ENCODE data around the gene BRIP1. TPM values are rescaled to one million over a fixed set of nuclear protein-coding genes. Genes with fewer than 3 reads are reported as not detected.
A peak's percentile ranks its signal among the peaks of the same experiment; 100 is the strongest.

Gene BRIP1
- total and polyA plus RNA-seq, 10 of the 15 experiments (the other 5 are each of a cell fraction or from before 2014, with no cell fraction given), result 4.0 to 24.2 (median 12.8) TPM

DNA sequence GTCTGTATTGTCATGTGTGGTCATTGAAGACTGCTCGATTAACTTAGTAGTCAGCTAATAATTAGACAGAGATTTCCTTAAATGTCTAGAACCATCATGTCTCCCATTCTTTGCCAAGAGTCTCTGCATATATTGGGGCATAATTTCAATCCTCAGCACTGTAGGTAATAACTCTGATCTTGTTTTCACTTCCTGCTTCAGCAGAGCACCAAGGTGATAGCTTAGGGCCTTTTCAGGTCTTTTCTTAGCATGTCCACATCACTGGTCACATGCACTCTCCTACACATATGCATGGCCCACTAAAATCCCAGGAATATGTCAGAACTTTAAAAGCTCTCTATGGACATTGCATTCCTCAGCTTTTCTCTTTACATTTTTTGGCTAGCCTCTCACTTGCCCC, 162.0 kb downstream of the BRIP1 start:
- RAD21 ChIA-PET (ENCODE audit: unreplicated experiment), result no interaction called here
- no peaks in the 10 kb centered on the region for H3K36me3 ChIP-seq (ENCODE audit: control insufficient read depth in 2 of 2, insufficient read depth in 2 of 2, low read length in 1 of 2)
- POLR2A ChIA-PET, result no interaction called here
- H3K9me3 ChIP-seq (replicated peaks; ENCODE audit: control insufficient read depth, insufficient read depth, low read length), result peaks cover 5% of the 10 kb centered on the region; the same call in 2 of the 3 replicates
- no peaks in the 10 kb centered on the region for H3K27me3 ChIP-seq (replicated peaks in 1 of 2; ENCODE audit: control insufficient read depth in 2 of 2, insufficient read depth in 2 of 2, low read length in 1 of 2)
- H4K20me1 ChIP-seq (ENCODE audit: control insufficient read depth, insufficient read depth), result no peaks in the 10 kb centered on the region
- no peak overlapping the region for H3K4me2 ChIP-seq (ENCODE audit: control insufficient read depth, insufficient read depth)
- in situ Hi-C loops (cut with MboI) (no loop called here), intact Hi-C loops (cut with micrococcal nuclease; ENCODE audit: unreplicated experiment) (no loop called here)
- FAIRE-seq, result no peak
- no peak for TF ChIP-seq ESRRA (IDR thresholded peaks at IDR 0.05; ENCODE audit: low read length)
- peak; percentile 68; the same call in 1 of the 2 replicates for TF ChIP-seq NFXL1 (IDR thresholded peaks at IDR 0.05; ENCODE audit: borderline replicate concordance)
- no peak overlapping the region for H3K9ac ChIP-seq (ENCODE audit: control insufficient read depth, insufficient read depth, low read length)
- WGBS (ENCODE audit: insufficient coverage, insufficient replicate concordance, low lambda C conversion rate, missing lambda C conversion rate), result 95% methylated on average over 1 of the region's 1 CpG
- CTCF ChIA-PET, result interaction anchor here (0.6 to 1.3 kb wide), 4 partner anchors 10 to 1170 kb away, joined by 3 to 6 read pairs (median 4); no protein-coding TSS in a partner anchor
- SMC1A ChIA-PET (ENCODE audit: uncharacterized antibody, unreplicated experiment), result interaction anchor here (0.7 kb wide), 1 partner anchor 10 kb away, joined by 3 read pairs; no protein-coding TSS in a partner anchor
- H3K27ac ChIP-seq (ENCODE audit: control insufficient read depth, insufficient read depth), result no peak overlapping the region
- no peak overlapping the region for H2AFZ ChIP-seq (ENCODE audit: control insufficient read depth, low read depth, low read length)
- ATAC-seq, result no peak
- no peaks in the 10 kb centered on the region for H3K4me1 ChIP-seq (ENCODE audit: control insufficient read depth, insufficient read depth, low read length)
- no peaks in the 10 kb centered on the region for H3K79me2 ChIP-seq (ENCODE audit: control insufficient read depth, insufficient read depth, low read length)
- no peak overlapping the region for H3K4me3 ChIP-seq
- BruUV-seq (replicated peaks), result no TSS peak
- DNase-seq (ENCODE audit: low read depth, low spot score), result no peak

DNA sequence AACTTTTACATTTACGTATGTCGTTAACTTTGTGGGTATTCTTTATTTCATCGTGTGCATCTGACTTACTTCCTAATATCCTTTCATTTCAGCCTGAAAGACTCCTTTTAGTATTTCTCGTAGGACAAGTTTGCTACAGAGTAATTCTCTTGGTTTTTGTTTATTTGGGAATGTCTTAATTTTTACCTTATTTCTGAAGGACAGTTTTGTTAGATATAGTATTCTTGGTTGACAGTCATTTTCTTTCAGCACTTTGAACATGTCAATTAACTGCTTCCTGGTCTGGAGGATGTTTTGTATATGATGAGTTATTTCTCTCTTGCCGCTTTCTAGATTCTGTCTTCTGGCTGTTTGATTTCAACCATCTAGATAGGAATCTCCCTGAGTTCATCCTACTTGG, 163.1 kb downstream of the BRIP1 start:
- RAD21 ChIA-PET (ENCODE audit: unreplicated experiment), result no interaction called here
- Histone ChIP-seq H3K9me3 (replicated peaks; ENCODE audit: control insufficient read depth, insufficient read depth, low read length) (peaks cover 5% of the 10 kb centered on the region; the same call in 2 of the 3 replicates), H3K79me2 (ENCODE audit: control insufficient read depth, insufficient read depth, low read length) (no peaks in the 10 kb centered on the region), H3K27ac (ENCODE audit: control insufficient read depth, insufficient read depth) (no peak overlapping the region), H3K4me2 (ENCODE audit: control insufficient read depth, insufficient read depth) (no peak overlapping the region), H3K4me3 (no peak overlapping the region), H3K4me1 (ENCODE audit: control insufficient read depth, insufficient read depth, low read length) (no peaks in the 10 kb centered on the region), H4K20me1 (ENCODE audit: control insufficient read depth, insufficient read depth) (no peaks in the 10 kb centered on the region), H3K27me3 (replicated peaks in 1 of 2; ENCODE audit: control insufficient read depth in 2 of 2, insufficient read depth in 2 of 2, low read length in 1 of 2) (no peaks in the 10 kb centered on the region), H3K9ac (ENCODE audit: control insufficient read depth, insufficient read depth, low read length) (no peak overlapping the region), H3K36me3 (ENCODE audit: control insufficient read depth in 2 of 2, insufficient read depth in 2 of 2, low read length in 1 of 2) (no peaks in the 10 kb centered on the region), H2AFZ (ENCODE audit: control insufficient read depth, low read depth, low read length) (no peak overlapping the region)
- CTCF ChIA-PET, result interaction anchor here (1.3 kb wide), 1 partner anchor 14 kb away, joined by 4 read pairs; no protein-coding TSS in a partner anchor
- POLR2A ChIA-PET, result no interaction called here
- SMC1A ChIA-PET (ENCODE audit: uncharacterized antibody, unreplicated experiment), result no interaction called here
- in situ Hi-C loops (cut with MboI), result no loop called here
- FAIRE-seq, result no peak
- no TSS peak for BruUV-seq (replicated peaks)
- ATAC-seq, result no peak
- no peak for DNase-seq (ENCODE audit: low read depth, low spot score)
- intact Hi-C loops (cut with micrococcal nuclease; ENCODE audit: unreplicated experiment), result no loop called here
- WGBS (ENCODE audit: insufficient coverage, insufficient replicate concordance, low lambda C conversion rate, missing lambda C conversion rate), result 100% methylated on average over 5 of the region's 5 CpGs
- TF ChIP-seq ETV6 (conservative IDR thresholded peaks at IDR 0.05 in 1 of 2, IDR thresholded peaks at IDR 0.05 in 1 of 2; ENCODE audit: borderline replicate concordance in 1 of 2, low read depth in 1 of 2) (peak in 1 of 2 experiments; percentile 70; a peak in 1 of 4 replicates), KLF5 (IDR thresholded peaks at IDR 0.05; ENCODE audit: partially characterized antibody) (no peak), NFXL1 (IDR thresholded peaks at IDR 0.05; ENCODE audit: borderline replicate concordance) (peak; percentile 85; the same call in 1 of the 2 replicates), ESRRA (IDR thresholded peaks at IDR 0.05; ENCODE audit: low read length) (no peak), POU2F2 (IDR thresholded peaks at IDR 0.05; ENCODE audit: borderline replicate concordance, low read depth, low read length) (no peak), ZNF207 (IDR thresholded peaks at IDR 0.05; ENCODE audit: borderline replicate concordance) (no peak), RUNX3 (IDR thresholded peaks at IDR 0.05; ENCODE audit: low read length) (no peak), CBX5 (IDR thresholded peaks at IDR 0.05; ENCODE audit: low read depth) (0 out of 2 replicates have a peak, but pooled peaks have one; percentile 53)
- TF ChIP-seq, protein P1, sequence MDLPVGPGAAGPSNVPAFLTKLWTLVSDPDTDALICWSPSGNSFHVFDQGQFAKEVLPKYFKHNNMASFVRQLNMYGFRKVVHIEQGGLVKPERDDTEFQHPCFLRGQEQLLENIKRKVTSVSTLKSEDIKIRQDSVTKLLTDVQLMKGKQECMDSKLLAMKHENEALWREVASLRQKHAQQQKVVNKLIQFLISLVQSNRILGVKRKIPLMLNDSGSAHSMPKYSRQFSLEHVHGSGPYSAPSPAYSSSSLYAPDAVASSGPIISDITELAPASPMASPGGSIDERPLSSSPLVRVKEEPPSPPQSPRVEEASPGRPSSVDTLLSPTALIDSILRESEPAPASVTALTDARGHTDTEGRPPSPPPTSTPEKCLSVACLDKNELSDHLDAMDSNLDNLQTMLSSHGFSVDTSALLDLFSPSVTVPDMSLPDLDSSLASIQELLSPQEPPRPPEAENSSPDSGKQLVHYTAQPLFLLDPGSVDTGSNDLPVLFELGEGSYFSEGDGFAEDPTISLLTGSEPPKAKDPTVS (IDR thresholded peaks at IDR 0.05; ENCODE audit: low read depth, low read length), result no peak
- TF ChIP-seq, protein P2, sequence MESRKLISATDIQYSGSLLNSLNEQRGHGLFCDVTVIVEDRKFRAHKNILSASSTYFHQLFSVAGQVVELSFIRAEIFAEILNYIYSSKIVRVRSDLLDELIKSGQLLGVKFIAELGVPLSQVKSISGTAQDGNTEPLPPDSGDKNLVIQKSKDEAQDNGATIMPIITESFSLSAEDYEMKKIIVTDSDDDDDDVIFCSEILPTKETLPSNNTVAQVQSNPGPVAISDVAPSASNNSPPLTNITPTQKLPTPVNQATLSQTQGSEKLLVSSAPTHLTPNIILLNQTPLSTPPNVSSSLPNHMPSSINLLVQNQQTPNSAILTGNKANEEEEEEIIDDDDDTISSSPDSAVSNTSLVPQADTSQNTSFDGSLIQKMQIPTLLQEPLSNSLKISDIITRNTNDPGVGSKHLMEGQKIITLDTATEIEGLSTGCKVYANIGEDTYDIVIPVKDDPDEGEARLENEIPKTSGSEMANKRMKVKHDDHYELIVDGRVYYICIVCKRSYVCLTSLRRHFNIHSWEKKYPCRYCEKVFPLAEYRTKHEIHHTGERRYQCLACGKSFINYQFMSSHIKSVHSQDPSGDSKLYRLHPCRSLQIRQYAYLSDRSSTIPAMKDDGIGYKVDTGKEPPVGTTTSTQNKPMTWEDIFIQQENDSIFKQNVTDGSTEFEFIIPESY (IDR thresholded peaks at IDR 0.05), result peak; percentile 10; the same call in 1 of the 2 replicates
